Hepatocyte (in vitro differentiated cells): ENCODE measurements around the gene RAMP3.

Experiments used
- CTCF ChIP-seq: fragments of 200-600 bp; sonication (generic); IDR thresholded peaks from 2 replicates; pipeline ENCODE4 v1.5.1; 2016; ENCODE audit warnings: antibody characterized with exemption, mild to moderate bottlenecking; ENCODE audit not compliant: poor library complexity
- EZH2 ChIP-seq: fragments of 200-600 bp; sonication (generic); IDR thresholded peaks from 2 replicates; pipeline ENCODE4 v1.6.1; 2016; ENCODE audit warnings: antibody characterized with exemption, mild to moderate bottlenecking, borderline replicate concordance
- EZH2phosphoT487 ChIP-seq: fragments of 200-600 bp; sonication (generic); IDR thresholded peaks from one replicate; pipeline ENCODE4 v1.6.1; 2018; ENCODE audit warnings: antibody characterized with exemption, mild to moderate bottlenecking, low read depth, moderate library complexity; ENCODE audit not compliant: unreplicated experiment, severe bottlenecking

GRCh38 chr7:45129906-45130305, 27.7 kb upstream of the RAMP3 start:
- no peak for TF ChIP-seq EZH2
- no peak for TF ChIP-seq CTCF
- TF ChIP-seq EZH2phosphoT487: no peak
